DMS53 (cell line): ENCODE results near the gene LGALS4.
"Not testable (repeated sequence)": the region's sequence is repeated elsewhere in the genome, so short reads cannot be mapped to it uniquely, and the experiment has no call there.

Source experiments
- DNase-seq: peaks from one replicate; lab custom pipeline; 2025; lab: John Stamatoyannopoulos, UW

LGALS4 gene

DNA sequence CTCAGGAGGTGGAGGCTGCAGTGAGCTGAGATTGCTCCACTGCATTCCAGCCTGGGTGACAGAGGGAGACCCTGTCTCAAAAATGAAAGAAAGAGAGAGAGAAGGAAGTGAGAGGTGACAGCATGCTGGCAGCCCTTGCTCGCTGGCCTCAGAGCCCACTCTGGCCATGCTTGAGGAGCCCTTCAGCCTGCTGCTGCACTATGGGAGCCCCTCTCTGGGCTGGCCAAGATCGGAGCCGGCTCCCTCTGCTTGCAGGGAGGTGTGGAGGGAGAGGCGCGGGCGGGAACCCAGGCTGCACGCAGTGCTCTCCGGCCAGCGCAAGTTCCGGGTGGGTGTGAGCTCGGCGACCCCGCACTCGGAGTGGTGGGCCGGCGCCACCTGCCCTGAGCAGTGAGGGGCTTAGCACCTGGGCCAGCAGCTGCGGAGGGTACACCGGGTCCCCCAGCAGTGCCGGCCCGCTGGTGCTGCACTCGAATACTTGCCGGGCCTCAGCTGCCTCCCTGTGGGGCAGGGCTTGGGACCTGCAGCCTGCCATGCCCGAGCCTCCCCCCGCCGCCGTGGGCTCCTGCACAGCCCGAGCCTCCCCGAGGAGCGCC lies 8.6 kb upstream of the LGALS4 start:
- not testable (repeated sequence) for DNase-seq

GRCh38 chr19:38819231-38819920 lies 6.6 kb upstream of the LGALS4 start:
- DNase-seq: peak; percentile 76

DNA sequence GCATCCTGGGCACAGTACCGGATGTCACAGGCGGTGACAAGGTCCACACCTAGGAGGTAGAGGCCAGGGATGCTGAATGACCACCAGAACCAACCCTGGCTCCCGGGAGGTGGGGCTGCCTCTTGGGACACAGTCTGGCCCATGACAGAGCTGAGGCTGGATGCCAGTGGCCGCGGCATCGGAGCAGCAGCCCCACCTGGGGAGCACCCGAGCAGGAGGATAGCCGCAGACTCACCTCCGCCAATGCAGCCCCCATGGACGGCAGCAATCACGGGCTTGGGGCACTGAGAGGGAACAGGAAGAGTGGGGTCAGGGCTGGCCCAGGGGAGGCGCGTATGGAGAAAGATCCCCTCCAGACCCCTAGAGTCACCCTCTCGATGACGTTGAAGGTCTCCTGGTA lies 4.3 kb upstream of the LGALS4 start:
- no peak for DNase-seq

DNA sequence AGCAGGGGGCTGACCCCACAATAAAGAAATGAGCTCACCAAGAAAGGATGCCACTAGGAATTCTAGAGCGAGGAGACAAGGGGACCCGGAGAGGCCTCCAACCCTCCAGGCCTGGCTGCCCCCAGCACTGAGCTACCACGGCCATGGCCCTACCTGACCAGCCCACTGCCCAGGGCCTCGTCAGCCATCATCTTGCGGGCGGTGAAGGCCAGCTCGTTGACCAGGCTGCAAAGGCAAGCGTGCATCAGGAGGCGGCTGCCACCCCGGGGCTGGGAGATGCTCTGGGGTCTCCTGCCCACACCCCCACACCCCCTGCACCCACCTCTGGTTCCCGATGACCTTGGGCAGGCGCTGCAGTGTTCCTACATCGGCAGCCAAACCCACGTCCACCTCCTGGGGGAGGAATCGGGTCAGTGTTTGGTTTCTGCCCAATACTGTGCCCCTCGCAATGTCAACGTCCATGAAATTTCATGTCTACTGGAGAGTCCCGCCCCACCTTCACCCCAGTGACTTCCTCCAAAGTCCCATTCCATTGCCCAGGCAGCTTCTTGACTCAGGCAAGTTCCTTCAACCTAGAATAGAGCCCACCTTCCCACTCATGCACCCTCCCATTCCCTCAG lies 3.5 kb upstream of the LGALS4 start:
- no peak for DNase-seq

DNA sequence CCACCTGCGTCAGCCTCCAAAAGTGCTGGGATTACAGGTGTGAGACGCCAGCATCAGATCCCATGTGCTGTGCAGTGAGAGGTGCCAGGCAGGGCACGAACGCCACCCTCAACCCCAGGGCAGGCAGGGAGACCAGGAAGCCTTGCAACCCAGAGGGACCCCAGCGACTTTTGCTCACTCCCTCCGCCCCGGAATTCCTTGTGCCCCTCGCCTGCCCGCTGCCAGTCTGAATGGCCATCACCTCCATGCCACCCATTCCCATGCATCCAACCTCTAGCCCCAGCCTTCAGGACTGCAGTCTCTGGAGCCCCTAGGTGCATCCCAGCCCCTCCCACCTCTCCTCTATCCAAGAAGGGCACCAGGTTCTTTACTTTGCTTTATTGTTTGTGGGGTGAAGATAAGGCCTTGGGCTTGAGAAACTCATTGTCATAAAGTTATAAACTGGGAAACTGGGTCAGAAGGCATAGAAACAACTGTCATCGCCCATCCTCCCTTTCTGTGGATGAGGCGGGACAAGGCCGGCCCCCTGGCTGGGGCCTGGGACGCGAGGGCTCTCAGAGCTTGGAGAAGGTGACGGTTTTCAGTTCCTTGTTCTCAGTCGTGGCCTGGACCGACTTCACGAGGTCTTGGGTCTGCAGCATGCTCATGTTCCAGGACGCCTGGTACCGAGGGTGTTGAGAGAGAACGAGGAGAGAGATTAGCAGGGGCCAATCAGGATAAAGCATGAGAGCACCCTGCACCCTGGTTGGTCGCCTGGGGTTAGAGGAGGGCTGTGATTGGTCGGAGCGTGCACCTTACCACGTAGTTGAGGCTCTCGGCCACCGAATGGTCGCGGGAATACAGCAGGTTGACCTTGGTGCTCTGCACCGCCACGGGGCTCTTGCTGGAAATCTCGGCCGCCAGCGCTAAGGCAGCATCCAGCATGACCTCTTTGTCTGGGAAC lies 2.6 kb upstream of the LGALS4 start:
- DNase-seq: no peak

- DNase-seq: not testable (repeated sequence)
Measured at GRCh38 chr19:38813932-38814331, 1.2 kb upstream of the LGALS4 start.

DNA sequence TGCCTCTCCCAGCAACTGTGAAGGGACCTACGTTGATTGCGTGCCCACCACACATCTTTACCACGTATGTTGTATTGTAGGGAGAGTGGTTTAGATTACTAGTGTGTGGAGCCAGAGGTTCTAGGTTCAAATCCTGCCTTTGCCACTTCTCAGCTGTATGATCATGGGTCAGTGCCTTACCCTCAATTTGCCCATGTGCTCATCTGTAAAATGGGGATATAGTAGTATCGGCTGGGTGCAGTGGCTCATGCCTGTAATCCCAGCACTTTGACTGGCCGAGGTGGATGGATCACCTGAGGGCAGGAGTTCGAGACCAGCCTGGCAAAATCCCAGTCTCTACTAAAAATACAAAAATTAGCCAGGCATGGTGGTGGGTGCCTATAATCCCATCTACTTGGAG lies 578 bp upstream of the LGALS4 start:
- no peak for DNase-seq

DNA sequence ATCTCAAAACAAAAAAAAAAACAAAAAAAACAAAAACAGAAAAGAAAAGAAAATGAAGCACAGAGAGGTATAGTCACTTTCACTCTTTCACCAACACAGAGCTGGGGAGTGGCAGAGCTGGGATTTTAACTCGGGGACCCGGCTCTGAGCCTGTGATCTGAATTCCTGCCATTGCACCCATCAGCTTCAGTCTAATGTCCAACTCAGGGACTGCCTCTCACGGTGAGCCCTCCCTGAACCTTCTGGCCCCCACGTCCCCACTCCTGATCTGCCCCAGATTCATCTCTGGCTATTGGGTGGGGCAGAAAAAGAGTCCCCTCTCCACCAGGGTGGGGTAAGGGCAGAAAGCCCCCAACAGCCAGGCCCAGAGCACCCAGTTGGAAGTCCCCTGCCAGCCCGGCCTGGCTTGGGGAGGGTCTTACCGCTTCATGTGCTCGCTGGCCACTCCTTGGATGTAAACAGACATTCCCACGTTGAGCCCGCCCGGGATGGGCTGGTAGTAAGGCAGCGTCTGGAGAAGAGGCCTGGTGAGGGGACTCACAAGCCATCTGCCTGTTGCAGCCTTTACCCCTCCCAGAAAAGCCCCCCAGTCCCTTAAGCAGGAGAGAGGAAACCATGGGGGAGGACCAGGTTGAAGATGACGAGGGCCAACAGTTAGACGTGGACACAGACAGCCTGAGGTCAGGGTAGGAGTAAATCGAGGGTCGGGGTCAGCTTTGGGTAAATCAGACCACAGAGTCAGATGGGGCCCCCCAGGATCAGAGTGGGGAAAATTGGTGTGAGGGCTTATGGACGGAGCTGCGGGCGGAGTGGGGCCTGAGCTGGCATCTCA lies 520 bp downstream of the LGALS4 start:
- DNase-seq: no peak

- DNase-seq: peak; percentile 39
Measured at GRCh38 chr19:38809592-38810252, 3.0 kb downstream of the LGALS4 start.

DNA sequence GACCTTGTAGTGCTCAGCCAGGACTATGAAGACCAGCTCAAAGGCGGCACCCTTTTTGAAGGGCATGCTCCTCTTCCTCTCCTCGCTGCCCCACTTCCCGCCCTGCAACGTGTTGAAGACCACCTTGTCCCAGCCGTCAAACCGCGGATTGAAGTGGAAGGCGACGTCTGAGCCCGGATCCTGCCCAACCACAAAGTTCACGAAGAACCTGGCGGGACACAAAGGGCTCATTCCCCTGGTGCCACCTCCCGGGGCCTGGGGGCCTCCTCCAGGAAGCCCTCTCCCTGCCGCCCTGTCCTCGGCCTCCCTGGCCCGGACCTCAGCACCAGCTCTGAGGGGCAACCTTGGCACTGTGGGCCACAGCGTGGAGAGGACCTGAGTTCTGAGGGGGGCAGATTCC lies 4.0 kb downstream of the LGALS4 start:
- no peak for DNase-seq

- DNase-seq: peak; percentile 47
Measured at GRCh38 chr19:38807374-38808098, 5.2 kb downstream of the LGALS4 start.

DNA sequence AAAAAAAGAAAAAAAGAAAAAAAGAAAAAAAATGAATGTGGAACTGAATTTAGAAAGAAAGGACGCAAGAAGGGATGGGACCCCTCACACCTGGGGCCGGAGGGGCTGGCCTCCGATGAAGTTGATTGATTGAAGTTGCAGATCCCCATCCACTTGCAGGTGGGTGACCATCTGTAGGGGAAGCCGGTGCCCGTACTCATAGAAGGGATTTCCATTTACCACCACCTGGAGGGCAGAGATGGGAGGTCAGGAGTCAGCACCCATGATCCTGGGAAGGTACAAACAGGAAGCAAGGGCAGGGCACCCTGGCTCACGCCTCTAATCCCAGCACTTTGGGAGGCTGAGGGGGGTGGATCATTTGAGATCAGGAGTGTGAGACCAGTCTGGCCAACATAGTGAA lies 6.4 kb downstream of the LGALS4 start:
- DNase-seq: peak; percentile 33

DNA sequence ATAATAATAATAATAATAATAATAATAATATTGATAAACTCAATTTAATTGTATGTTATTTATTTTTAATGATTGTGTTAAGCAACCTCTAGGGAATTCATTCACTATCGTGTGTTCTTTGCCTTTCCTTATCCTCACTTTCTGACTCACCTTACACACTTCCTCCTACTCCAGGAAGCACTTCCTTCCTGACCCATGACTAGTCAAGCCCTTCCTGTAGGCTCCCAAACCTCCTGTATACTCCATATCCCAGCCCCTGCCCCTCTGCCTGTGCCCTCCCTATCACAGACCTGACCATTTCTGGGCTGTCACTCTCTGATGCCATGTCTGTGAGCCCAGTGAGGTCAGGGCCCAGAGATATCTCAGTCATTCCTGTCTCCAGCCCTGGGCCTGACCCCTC lies 7.6 kb downstream of the LGALS4 start:
- no peak for DNase-seq

DNA sequence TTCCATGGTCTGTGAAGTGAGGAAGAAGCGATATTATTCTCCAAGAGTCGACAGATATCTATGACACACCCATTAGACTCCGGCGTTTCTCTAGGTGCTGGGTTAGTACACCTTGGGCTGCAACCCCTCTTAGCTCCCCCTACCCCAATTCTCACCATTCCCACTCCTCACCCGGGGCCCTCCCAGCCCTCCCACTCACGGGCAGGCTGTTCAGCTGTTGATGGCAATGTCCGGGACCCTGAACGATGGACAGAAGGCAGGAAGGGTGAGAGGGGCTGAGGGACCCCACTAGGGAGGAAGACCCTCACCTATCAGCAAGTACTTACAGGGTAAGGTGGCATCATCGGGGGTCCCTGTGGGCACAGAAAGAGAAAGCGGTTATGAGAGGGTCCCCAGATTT lies 9.2 kb downstream of the LGALS4 start:
- DNase-seq: no peak

- DNase-seq: no peak
Measured at GRCh38 chr19:38801359-38802095, 11.2 kb downstream of the LGALS4 start.

GRCh38 chr19:38800577-38801347 lies 12.0 kb downstream of the LGALS4 start:
- no peak for DNase-seq

GRCh38 chr19:38799104-38799503 lies 13.6 kb downstream of the LGALS4 start:
- DNase-seq: peak; percentile 74

- not testable (repeated sequence) for DNase-seq
Measured at GRCh38 chr19:38797781-38798180, 15.0 kb downstream of the LGALS4 start.

GRCh38 chr19:38796154-38796553 lies 16.6 kb downstream of the LGALS4 start:
- no peak for DNase-seq
